PC-3 (cell line): Measurements from ENCODE around the gene MED12L. TPM values are rescaled to one million over a fixed set of nuclear protein-coding genes. Genes with fewer than 3 reads are reported as not detected.
A peak's percentile ranks its signal among the peaks of the same experiment; 100 is the strongest.

ENCODE experiments used
- ATAC-seq: fragments of 200-7000 bp; cut with Tn5 transposase; 2 replicates; pipeline ENCODE4 v1.9.1; 2020; ENCODE audit warnings: mild to moderate bottlenecking, moderate library complexity
- BruUV-seq: library from RNA; stranded (reverse); fragments of 400-500 nt; replicated peaks from 2 replicates; lab custom pipeline; 2021; lab: Mats Ljungman, UMichigan
- CTCF ChIA-PET: fragments of 300-600 bp; sonication (Branson Sonifier 250); formaldehyde crosslinking; loops from one replicate; lab custom pipeline; 2022; ENCODE audit warnings: antibody characterized with exemption; lab: Charles Lee
- POLR2A ChIA-PET: fragments of 300-600 bp; sonication (Branson Sonifier 250); formaldehyde crosslinking; loops from one replicate; lab custom pipeline; 2022; ENCODE audit warnings: antibody characterized with exemption; ENCODE audit not compliant: unreplicated experiment; lab: Charles Lee
- DNase-seq: peaks from one replicate; pipeline ENCODE4 v3.0.0-alpha.2; 2015
- H2AFZ ChIP-seq: fragments of 300-600 bp; sonication (generic); 2 replicates; pipeline ENCODE4 v1.6.0; 2016; ENCODE audit warnings: antibody characterized with exemption, low read length
- H3F3A ChIP-seq: fragments of 300-600 bp; sonication (generic); one replicate; pipeline ENCODE4 v1.6.0; 2017; ENCODE audit warnings: antibody characterized with exemption, low read length, control low read depth, mild to moderate bottlenecking; ENCODE audit not compliant: unreplicated experiment
- H3K27ac ChIP-seq: fragments of 300-600 bp; sonication (generic); 2 replicates; pipeline ENCODE4 v1.5.1; 2016; ENCODE audit warnings: mild to moderate bottlenecking, low read length
- H3K27me3 ChIP-seq: fragments of 300-600 bp; sonication (generic); 2 replicates; pipeline ENCODE4 v1.6.1; 2016; ENCODE audit warnings: low read length, mixed read lengths
- H3K36me3 ChIP-seq: fragments of 300-600 bp; sonication (generic); 2 replicates; pipeline ENCODE4 v1.6.1; 2016; ENCODE audit warnings: low read depth, mixed run types, low read length, mixed read lengths
- H3K4me1 ChIP-seq: fragments of 300-600 bp; sonication (generic); 2 replicates; pipeline ENCODE4 v1.5.1; 2016; ENCODE audit warnings: low read length; ENCODE audit not compliant: insufficient read depth
- H3K4me2 ChIP-seq: fragments of 300-600 bp; sonication (generic); 2 replicates; pipeline ENCODE4 v1.6.0; 2016; ENCODE audit warnings: low read length
- H3K4me3 ChIP-seq: fragments of 300-600 bp; sonication (generic); 2 replicates; pipeline ENCODE4 v1.5.1; 2016; ENCODE audit warnings: mild to moderate bottlenecking, low read length, mixed read lengths
- H3K79me2 ChIP-seq: fragments of 300-600 bp; sonication (generic); 2 replicates; pipeline ENCODE4 v1.6.1; 2017; ENCODE audit warnings: low read length, mixed read lengths
- H3K9ac ChIP-seq: fragments of 300-600 bp; sonication (generic); 2 replicates; pipeline ENCODE4 v1.6.0; 2016; ENCODE audit warnings: mild to moderate bottlenecking, low read length
- H3K9me2 ChIP-seq: fragments of 300-600 bp; sonication (generic); replicated peaks from 2 replicates; pipeline ENCODE4 v1.6.1; 2016; ENCODE audit warnings: mixed run types, low read length, mixed read lengths
- H3K9me3 ChIP-seq: fragments of 300-600 bp; sonication (generic); 2 replicates; pipeline ENCODE4 v1.6.1; 2016; ENCODE audit warnings: low read length, mixed read lengths
- H4K20me1 ChIP-seq: fragments of 300-600 bp; sonication (generic); 2 replicates; pipeline ENCODE4 v1.6.1; 2016; ENCODE audit warnings: low read length, mixed read lengths
- CTCF ChIP-seq: fragments of 300-600 bp; sonication (generic); conservative IDR thresholded peaks from 2 replicates; pipeline ENCODE4 v1.5.1; 2017; ENCODE audit warnings: antibody characterized with exemption, low read depth, mild to moderate bottlenecking, low read length
- EZH2 ChIP-seq: fragments of 300-600 bp; sonication (generic); IDR thresholded peaks from one replicate; pipeline ENCODE4 v1.6.1; 2017; ENCODE audit warnings: antibody characterized with exemption, mild to moderate bottlenecking, low read length; ENCODE audit not compliant: unreplicated experiment
- EZH2phosphoT487 ChIP-seq: fragments of 300-600 bp; sonication (generic); IDR thresholded peaks from 2 replicates; pipeline ENCODE4 v1.6.1; 2018; ENCODE audit warnings: mild to moderate bottlenecking, antibody characterized with exemption, low read length, borderline replicate concordance
- intact Hi-C: fragments of 100-400 bp; cut with micrococcal nuclease; formaldehyde crosslinking; loops from 2 replicates; pipeline ENCODE4 v1.9.0; 2023
- total RNA-seq: library from RNA; depleted of rRNA; stranded (reverse); fragments of >200 nt; gene quantifications from 2 replicates; pipeline ENCODE4 v1.2.3, GENCODE V29; 2014

Gene MED12L
- total RNA-seq, 1 experiment from 2014 or later = 0.55 TPM

- Histone ChIP-seq H3K9me3 (no peaks in the 10 kb centered on the region), H3K4me1 (peaks cover 4% of the 10 kb centered on the region), H3K27me3 (peaks cover 37% of the 10 kb centered on the region), H4K20me1 (no peaks in the 10 kb centered on the region), H3K9me2 (no peaks in the 10 kb centered on the region), H3F3A (no peaks in the 10 kb centered on the region), H3K27ac (no peak overlapping the region), H3K9ac (no peak overlapping the region), H2AFZ (no peak overlapping the region), H3K79me2 (no peaks in the 10 kb centered on the region), H3K4me3 (no peak overlapping the region), H3K36me3 (no peaks in the 10 kb centered on the region), H3K4me2 (no peak overlapping the region)
- DNase-seq = no peak
- POLR2A ChIA-PET = no interaction called here
- intact Hi-C loops = no loop called here
- no peak for ATAC-seq
- no peak for TF ChIP-seq EZH2
- no peak for TF ChIP-seq EZH2phosphoT487
- TF ChIP-seq CTCF = no peak
- CTCF ChIA-PET = no interaction called here
- BruUV-seq = no TSS peak
These were observed 22.2 kb downstream of the MED12L start for GRCh38 chr3:151107701-151108100.

GRCh38 chr3:151109286-151109800, 23.9 kb downstream of the MED12L start:
- Histone ChIP-seq H2AFZ (no peak overlapping the region), H3F3A (no peaks in the 10 kb centered on the region), H3K9me2 (no peaks in the 10 kb centered on the region), H3K9me3 (no peaks in the 10 kb centered on the region), H3K4me1 (peaks cover 10% of the 10 kb centered on the region), H4K20me1 (no peaks in the 10 kb centered on the region), H3K27ac (no peak overlapping the region), H3K4me2 (no peak overlapping the region), H3K79me2 (no peaks in the 10 kb centered on the region), H3K4me3 (no peak overlapping the region), H3K9ac (no peak overlapping the region), H3K36me3 (no peaks in the 10 kb centered on the region), H3K27me3 (peaks cover 37% of the 10 kb centered on the region; the same call in 1 of the 2 replicates)
- ChIA-PET POLR2A (no interaction called here), CTCF (interaction anchor here (0.6 kb wide), 1 partner anchor 346 kb away, joined by 4 read pairs; the partner anchor contains the start of gene SIAH2)
- intact Hi-C loops = no loop called here
- ATAC-seq (no peak), DNase-seq (no peak)
- TF ChIP-seq EZH2phosphoT487 (no peak), EZH2 (no peak)
- BruUV-seq = no TSS peak

GRCh38 chr3:151112731-151113130, 27.3 kb downstream of the MED12L start:
- Histone ChIP-seq H3K36me3 (no peaks in the 10 kb centered on the region), H2AFZ (no peak overlapping the region), H4K20me1 (no peaks in the 10 kb centered on the region), H3K4me2 (peak overlapping the region; percentile 32), H3K4me1 (peaks cover 10% of the 10 kb centered on the region), H3K27me3 (peaks cover 29% of the 10 kb centered on the region; the same call in 1 of the 2 replicates), H3K27ac (no peak overlapping the region), H3K79me2 (no peaks in the 10 kb centered on the region), H3K9me3 (no peaks in the 10 kb centered on the region), H3K4me3 (no peak overlapping the region), H3F3A (no peaks in the 10 kb centered on the region), H3K9ac (no peak overlapping the region), H3K9me2 (no peaks in the 10 kb centered on the region)
- no peak for TF ChIP-seq EZH2
- TF ChIP-seq CTCF = no peak
- no peak for TF ChIP-seq EZH2phosphoT487
- BruUV-seq = no TSS peak
- peak; percentile 30 for DNase-seq
- ChIA-PET CTCF (no interaction called here), POLR2A (no interaction called here)
- intact Hi-C loops = no loop called here
- peak; percentile 76 for ATAC-seq
